ENCODE measurements around the gene ARHGAP36. TPM values are rescaled to one million over a fixed set of nuclear protein-coding genes. Genes with fewer than 3 reads are reported as not detected.

Gene ARHGAP36
- total RNA-seq, 4 donors from 2014 or later = not detected

GRCh38 chrX:131040781-131041180 lies 17.4 kb upstream of the ARHGAP36 start:
- Histone ChIP-seq H3K27me3 (no peaks in the 10 kb centered on the region), H3K27ac (no peak overlapping the region), H3K4me3 (no peak overlapping the region), H3K4me1 (no peaks in the 10 kb centered on the region), H3K36me3 (no peaks in the 10 kb centered on the region), H3K9me3 (no peaks in the 10 kb centered on the region)
- DNase-seq (ENCODE audit: low spot score in 2 of 2) = no peak
- TF ChIP-seq POLR2AphosphoS5 (IDR thresholded peaks at IDR 0.05) = no peak
- TF ChIP-seq POLR2A (IDR thresholded peaks at IDR 0.05) = no peak
- no peak for TF ChIP-seq CTCF (IDR thresholded peaks at IDR 0.05)
- no peak for TF ChIP-seq EP300 (IDR thresholded peaks at IDR 0.05)

GRCh38 chrX:131041667-131042066 lies 16.5 kb upstream of the ARHGAP36 start:
- H3K9me3 ChIP-seq = no peaks in the 10 kb centered on the region
- H3K27me3 ChIP-seq = no peaks in the 10 kb centered on the region
- 67% methylated on average over 6 of the region's 6 CpGs for WGBS
- no peak overlapping the region for H3K4me3 ChIP-seq
- DNase-seq (ENCODE audit: low spot score in 2 of 2) = no peak
- H3K27ac ChIP-seq = no peak overlapping the region
- no peaks in the 10 kb centered on the region for H3K36me3 ChIP-seq
- no peaks in the 10 kb centered on the region for H3K4me1 ChIP-seq
- no peak for TF ChIP-seq EP300 (IDR thresholded peaks at IDR 0.05)
- TF ChIP-seq POLR2A (IDR thresholded peaks at IDR 0.05) = no peak
- no peak for TF ChIP-seq CTCF (IDR thresholded peaks at IDR 0.05)
- no peak for TF ChIP-seq POLR2AphosphoS5 (IDR thresholded peaks at IDR 0.05)

DNA sequence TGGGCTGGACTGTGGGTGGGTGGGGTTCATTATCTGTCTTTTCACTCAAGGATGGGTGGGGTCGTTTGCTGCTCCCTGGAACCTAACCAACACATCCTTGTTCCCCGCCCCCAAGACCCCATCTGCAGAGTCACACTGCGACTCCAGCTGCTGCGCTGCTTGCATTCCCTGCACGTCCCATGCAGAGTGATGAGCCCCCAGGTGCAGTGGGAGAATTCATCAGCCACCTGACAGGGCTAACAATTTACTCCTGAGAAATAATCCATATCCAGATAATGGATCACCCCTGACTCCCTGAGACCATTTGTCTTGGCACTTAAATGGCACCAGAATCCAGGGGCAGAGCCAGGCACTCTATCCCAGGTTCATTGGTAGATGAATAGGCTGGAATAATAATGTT lies 12.4 kb upstream of the ARHGAP36 start:
- no peak for DNase-seq (ENCODE audit: low spot score in 2 of 2)
- Histone ChIP-seq H3K27me3 (no peaks in the 10 kb centered on the region), H3K27ac (no peak overlapping the region)

GRCh38 chrX:131046596-131046995 lies 11.6 kb upstream of the ARHGAP36 start:
- Histone ChIP-seq H3K4me1 (no peaks in the 10 kb centered on the region), H3K36me3 (no peaks in the 10 kb centered on the region), H3K9me3 (no peaks in the 10 kb centered on the region), H3K4me3 (no peak overlapping the region), H3K27ac (no peak overlapping the region), H3K27me3 (no peaks in the 10 kb centered on the region)
- no peak for DNase-seq (ENCODE audit: low spot score in 2 of 2)
- 52% methylated on average over 5 of the region's 5 CpGs for WGBS
- TF ChIP-seq EP300 (IDR thresholded peaks at IDR 0.05) (no peak), CTCF (IDR thresholded peaks at IDR 0.05) (no peak), POLR2AphosphoS5 (IDR thresholded peaks at IDR 0.05) (no peak), POLR2A (IDR thresholded peaks at IDR 0.05) (no peak)

More for the DNA sequence above, 12.4 kb upstream of the ARHGAP36 start:
- Histone ChIP-seq H3K36me3 (no peaks in the 10 kb centered on the region), H3K4me1 (no peaks in the 10 kb centered on the region), H3K4me3 (no peak overlapping the region), H3K9me3 (no peaks in the 10 kb centered on the region)
- no peak for TF ChIP-seq POLR2A (IDR thresholded peaks at IDR 0.05)
- TF ChIP-seq CTCF (IDR thresholded peaks at IDR 0.05) = no peak
- TF ChIP-seq EP300 (IDR thresholded peaks at IDR 0.05) = no peak
- TF ChIP-seq POLR2AphosphoS5 (IDR thresholded peaks at IDR 0.05) = no peak
- WGBS = 43% methylated on average over 5 of the region's 5 CpGs

DNA sequence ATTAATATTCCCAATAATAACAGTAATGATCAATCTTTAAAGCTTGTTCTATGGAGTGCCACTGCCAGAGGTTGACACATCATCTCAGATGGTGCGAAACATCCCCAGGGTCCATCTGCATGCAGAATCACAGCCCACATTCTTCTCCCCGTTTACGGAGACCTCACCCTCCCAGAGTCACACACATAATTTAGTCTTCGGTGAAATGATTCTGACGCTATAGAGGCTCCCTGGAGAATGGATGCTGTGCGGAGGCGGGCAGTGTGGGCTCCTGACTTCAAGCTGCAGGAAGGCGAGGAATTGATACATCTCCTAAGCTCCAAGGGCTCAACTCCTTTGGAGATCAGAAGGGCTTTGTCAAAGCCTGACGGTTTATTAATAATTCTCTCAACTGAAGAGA lies 11.0 kb upstream of the ARHGAP36 start:
- Histone ChIP-seq H3K4me3 (no peak overlapping the region), H3K9me3 (no peaks in the 10 kb centered on the region), H3K27me3 (no peaks in the 10 kb centered on the region), H3K36me3 (no peaks in the 10 kb centered on the region), H3K27ac (no peak overlapping the region), H3K4me1 (no peaks in the 10 kb centered on the region)
- TF ChIP-seq EP300 (IDR thresholded peaks at IDR 0.05) (no peak), POLR2A (IDR thresholded peaks at IDR 0.05) (no peak), CTCF (IDR thresholded peaks at IDR 0.05) (no peak), POLR2AphosphoS5 (IDR thresholded peaks at IDR 0.05) (no peak)
- DNase-seq (ENCODE audit: low spot score in 2 of 2) = no peak
- WGBS = 77% methylated on average over 9 of the region's 9 CpGs
